IPS DF 6.9 (cell line): Measurements from ENCODE around the gene SLC28A1.
"Not testable (repeated sequence)": the region's sequence is repeated elsewhere in the genome, so short reads cannot be mapped to it uniquely, and the experiment has no call there.

Experiments
- DNase-seq: peaks from one replicate; pipeline ENCODE4 v3.0.0-alpha.2; 2013; ENCODE audit warnings: low read depth, low spot score
- H3K27ac ChIP-seq: one replicate; pipeline ENCODE4 v1.5.1; 2013; ENCODE audit warnings: low read length, control low read depth
- H3K27me3 ChIP-seq: 2 replicates; pipeline ENCODE4 v1.6.1; 2013; ENCODE audit warnings: mild to moderate bottlenecking, low read length; ENCODE audit not compliant: control insufficient read depth, insufficient read depth
- H3K36me3 ChIP-seq: 2 replicates; pipeline ENCODE4 v1.6.1; 2013; ENCODE audit warnings: low read length; ENCODE audit not compliant: control insufficient read depth, insufficient read depth
- H3K4me1 ChIP-seq: 2 replicates; pipeline ENCODE4 v1.6.1; 2013; ENCODE audit warnings: low read length; ENCODE audit not compliant: control insufficient read depth, insufficient read depth
- H3K4me3 ChIP-seq: 2 replicates; pipeline ENCODE4 v1.5.1; 2013; ENCODE audit warnings: mild to moderate bottlenecking, low read length
- H3K9me3 ChIP-seq: 2 replicates; pipeline ENCODE4 v1.6.1; 2013; ENCODE audit warnings: low read length, inconsistent platforms; ENCODE audit not compliant: control insufficient read depth, insufficient read depth
- WGBS: extraction: QIAGEN DNeasy Blood & Tissue Kit; methylation state at CpG from one replicate; pipeline ENCODE4 v1.1.7; 2013; ENCODE audit warnings: mixed read lengths, missing lambda C conversion rate; ENCODE audit not compliant: insufficient read length, insufficient coverage; 5-methylcytosine and 5-hydroxymethylcytosine counted together

Gene SLC28A1

DNA sequence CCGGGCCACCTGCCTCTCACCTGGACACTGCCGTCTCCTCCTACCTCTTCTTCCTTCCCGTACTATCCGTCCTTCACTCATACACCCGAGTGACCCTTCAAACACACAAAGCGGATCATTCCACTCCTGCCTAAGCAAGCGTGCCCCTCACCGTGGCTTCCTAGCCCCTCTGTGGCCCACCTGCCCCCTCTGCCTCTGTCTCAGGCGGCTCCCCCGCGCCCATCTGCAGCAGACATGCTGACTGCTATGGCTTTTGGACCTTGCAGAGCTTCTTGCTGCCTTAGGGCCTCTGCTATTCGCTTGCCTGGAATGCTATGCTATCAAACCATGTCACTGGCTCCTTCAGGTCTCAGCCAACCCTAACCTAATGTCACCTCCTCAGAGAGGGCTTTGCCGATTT is 38.1 kb downstream of the SLC28A1 start:
- 100% methylated on average over 4 of the region's 13 CpGs for WGBS
- no peaks in the 10 kb centered on the region for H3K36me3 ChIP-seq
- H3K27me3 ChIP-seq, result no peaks in the 10 kb centered on the region
- H3K27ac ChIP-seq, result no peak overlapping the region
- no peak overlapping the region for H3K4me3 ChIP-seq
- no peak for DNase-seq
- no peaks in the 10 kb centered on the region for H3K4me1 ChIP-seq
- no peaks in the 10 kb centered on the region for H3K9me3 ChIP-seq

DNA sequence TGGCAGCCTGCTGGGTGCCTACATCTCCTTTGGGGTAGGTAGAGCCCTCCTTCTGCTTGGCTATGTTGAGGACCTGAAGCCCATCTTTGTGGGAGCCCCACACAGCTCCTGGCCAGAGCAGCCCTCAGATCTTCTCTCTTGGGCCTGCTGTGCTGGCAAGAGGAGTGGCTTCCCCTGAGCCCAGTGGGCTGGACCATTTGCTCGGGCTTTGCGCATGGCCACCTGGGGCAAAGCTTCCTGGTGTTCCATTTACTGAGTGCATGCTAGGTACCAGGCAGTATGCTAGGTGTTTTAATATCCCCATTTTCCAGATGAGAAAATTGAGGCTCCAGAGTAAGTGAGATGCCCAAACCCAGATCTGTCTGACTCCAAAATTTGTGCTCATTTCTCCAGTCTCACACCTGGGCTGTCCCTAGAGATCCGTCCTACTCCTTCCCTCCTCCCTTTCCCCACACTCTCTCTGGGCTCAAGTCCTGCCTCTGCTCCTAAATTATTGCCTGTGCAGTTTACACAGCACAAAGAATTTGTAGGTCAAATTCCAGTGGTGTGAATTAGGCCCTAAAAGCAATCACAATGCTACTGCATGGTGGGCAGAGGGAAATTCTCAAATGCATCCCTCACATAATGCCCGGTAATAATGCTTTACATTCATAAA is 39.7 kb downstream of the SLC28A1 start:
- Histone ChIP-seq H3K9me3 (no peaks in the 10 kb centered on the region), H3K4me1 (no peaks in the 10 kb centered on the region), H3K27me3 (no peaks in the 10 kb centered on the region), H3K36me3 (no peaks in the 10 kb centered on the region), H3K4me3 (no peak overlapping the region), H3K27ac (no peak overlapping the region)
- DNase-seq, result no peak
- WGBS, result no CpG with 5 or more reads among the region's 4 CpGs

DNA sequence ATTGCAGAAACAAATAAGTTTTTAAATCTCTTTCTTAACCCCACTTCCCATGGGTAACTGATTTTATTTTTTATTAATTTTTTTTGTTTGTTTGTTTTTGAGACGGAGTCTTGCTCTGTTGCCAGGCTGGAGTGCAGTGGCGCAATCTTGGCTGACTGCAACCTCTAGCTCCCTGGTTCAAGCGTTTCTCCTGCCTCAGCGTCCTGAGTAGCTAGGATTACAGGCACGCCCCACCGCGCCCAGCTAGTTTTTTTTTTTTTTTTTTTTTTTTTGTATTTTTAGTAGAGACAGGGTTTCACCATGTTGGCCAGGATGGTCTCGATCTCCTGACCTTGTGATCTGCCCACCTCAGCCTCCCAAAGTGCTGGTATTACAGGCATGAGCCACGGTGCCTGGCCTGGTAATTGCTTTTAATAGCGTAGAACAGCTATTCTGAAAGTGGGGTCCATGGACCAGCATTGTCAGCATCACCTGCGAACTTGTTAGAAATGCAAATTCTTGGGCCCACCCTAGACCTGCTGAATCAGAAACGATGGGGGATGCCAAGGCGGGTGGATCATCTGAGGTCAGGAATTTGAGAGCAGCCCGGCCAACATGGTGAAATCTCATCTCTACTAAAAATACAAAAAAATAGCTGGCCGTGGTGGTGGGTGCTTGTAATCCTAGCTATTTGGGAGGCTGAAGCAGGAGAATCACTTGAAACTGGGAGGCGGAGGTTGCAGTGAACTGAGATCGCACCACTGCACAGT is 40.5 kb downstream of the SLC28A1 start:
- not testable (repeated sequence) for H3K4me3 ChIP-seq, H3K27me3 ChIP-seq, H3K9me3 ChIP-seq, H3K27ac ChIP-seq, DNase-seq, H3K36me3 ChIP-seq, H3K4me1 ChIP-seq
- WGBS, result no CpG with 5 or more reads among the region's 17 CpGs

DNA sequence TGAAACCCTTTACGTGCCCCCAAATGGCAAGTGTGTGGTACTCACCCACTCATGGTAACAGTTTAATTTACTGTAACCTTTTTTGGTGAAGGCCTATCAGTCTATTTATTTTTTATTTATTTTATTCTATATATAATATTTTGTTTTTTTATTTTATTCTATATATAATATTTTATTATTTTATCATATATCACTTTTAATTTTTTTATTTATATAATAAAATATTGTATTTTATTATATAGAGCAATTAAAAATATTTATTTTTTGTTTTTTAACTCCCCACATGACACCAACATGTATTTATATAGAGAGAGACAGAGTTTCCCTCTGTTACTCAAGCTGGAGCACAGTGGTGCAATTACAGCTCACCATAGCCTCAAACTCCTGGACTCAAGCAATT is 41.4 kb downstream of the SLC28A1 start:
- no peak overlapping the region for H3K27ac ChIP-seq
- no peaks in the 10 kb centered on the region for H3K27me3 ChIP-seq
- H3K4me1 ChIP-seq, result no peaks in the 10 kb centered on the region
- no peak overlapping the region for H3K4me3 ChIP-seq
- no peak for DNase-seq
- H3K9me3 ChIP-seq, result no peaks in the 10 kb centered on the region
- no CpG with 5 or more reads among the region's 1 CpG for WGBS
- no peaks in the 10 kb centered on the region for H3K36me3 ChIP-seq

DNA sequence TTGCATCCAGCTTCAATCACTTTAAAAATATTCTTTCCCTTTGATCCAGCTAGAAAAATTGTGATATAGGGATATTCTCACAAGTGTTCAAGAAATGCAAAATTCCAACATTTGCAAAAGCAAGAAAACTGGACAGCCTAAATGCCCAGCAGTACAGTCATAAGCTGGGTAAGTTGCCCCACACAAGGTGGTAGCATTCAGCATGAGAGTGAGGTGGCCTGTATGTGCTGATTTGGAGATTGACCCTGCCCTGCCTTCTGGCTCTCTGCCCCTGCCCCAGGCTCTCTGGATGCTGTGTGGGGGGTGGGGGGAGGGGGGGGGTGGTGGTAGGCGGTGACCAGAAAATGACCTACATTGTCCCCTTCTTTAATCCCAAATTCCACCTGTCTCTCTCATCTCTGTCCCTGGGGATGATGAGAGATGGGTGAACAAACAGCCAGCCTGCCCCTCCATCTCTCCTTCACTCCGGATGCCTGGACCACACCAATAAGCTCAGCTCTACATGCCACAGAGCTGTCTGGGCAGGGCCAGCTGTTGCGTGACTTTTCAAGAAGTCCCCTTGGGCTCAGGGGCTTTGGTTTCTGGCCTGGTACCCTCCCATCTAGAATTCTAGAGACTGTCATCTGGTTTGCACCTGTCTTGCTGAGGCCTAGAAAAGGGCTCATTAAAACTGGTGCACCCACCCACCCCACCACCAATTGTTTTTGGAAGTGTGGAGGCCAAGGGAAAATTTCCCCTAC is 42.2 kb downstream of the SLC28A1 start:
- Histone ChIP-seq H3K9me3 (no peaks in the 10 kb centered on the region), H3K27me3 (no peaks in the 10 kb centered on the region), H3K4me3 (no peak overlapping the region), H3K4me1 (no peaks in the 10 kb centered on the region), H3K27ac (no peak overlapping the region), H3K36me3 (no peaks in the 10 kb centered on the region)
- DNase-seq, result no peak
- no CpG with 5 or more reads among the region's 3 CpGs for WGBS

DNA sequence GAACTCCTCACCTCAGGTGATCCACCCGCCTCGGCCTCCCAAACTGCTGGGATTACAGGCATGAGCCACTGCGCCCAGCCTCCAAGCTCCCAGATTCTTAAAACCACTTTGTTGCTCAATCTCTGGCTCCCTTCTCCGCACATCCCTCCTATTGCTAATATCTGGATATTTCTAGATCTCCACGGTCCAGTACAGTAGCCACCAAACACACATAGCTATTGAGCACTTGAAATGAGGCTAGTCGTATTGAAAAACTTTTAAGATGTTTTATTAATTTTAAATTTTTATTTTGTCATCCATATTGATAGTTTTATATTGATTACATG is 44.3 kb downstream of the SLC28A1 start:
- no CpG with 5 or more reads among the region's 6 CpGs for WGBS
- Histone ChIP-seq H3K27ac (no peak overlapping the region), H3K4me1 (no peaks in the 10 kb centered on the region), H3K9me3 (no peaks in the 10 kb centered on the region), H3K27me3 (no peaks in the 10 kb centered on the region), H3K36me3 (no peaks in the 10 kb centered on the region), H3K4me3 (no peak overlapping the region)
- DNase-seq, result no peak

DNA sequence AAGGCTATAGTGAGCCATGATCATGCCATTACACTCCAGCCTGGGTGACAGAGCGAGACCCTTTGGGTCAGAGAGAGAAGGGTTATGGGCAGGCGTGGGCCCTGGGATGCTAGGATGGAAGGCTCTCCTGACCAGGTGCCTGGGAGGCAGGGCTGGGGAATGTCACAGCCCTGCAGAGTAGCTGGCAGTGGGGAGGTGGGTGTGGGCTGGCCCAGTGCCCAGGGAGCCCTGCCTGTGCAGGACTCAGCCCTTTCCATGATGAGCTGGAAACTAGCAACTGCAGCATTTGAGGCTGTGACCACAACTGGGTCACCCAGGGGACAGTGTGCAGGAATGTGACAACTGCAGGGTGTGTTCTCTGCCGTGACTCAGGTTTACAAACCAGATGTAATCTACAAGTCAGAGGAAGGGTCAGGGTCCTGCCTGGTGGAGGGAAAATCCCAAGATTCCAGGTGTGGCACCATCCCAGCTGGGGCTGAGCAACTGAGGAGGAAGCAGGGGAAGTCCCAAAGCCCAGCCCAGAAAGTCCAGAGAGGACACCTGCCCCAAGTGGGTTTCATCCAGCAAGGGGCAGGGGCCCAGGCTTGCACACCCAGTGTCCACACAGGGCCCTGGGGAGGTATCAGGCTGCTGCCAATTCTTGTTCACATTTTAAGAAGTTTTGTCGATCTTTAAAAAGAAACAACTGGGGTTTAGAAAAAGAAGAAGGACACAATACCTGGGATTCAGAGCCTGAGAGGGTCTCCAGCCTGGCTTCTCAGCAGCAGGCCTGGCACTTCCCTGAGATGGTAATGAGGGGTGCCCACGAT is 45.5 kb downstream of the SLC28A1 start:
- no peak overlapping the region for H3K27ac ChIP-seq
- H3K4me3 ChIP-seq, result no peak overlapping the region
- WGBS, result no CpG with 5 or more reads among the region's 5 CpGs
- no peak for DNase-seq
- no peaks in the 10 kb centered on the region for H3K27me3 ChIP-seq
- no peaks in the 10 kb centered on the region for H3K36me3 ChIP-seq
- no peaks in the 10 kb centered on the region for H3K4me1 ChIP-seq
- no peaks in the 10 kb centered on the region for H3K9me3 ChIP-seq

DNA sequence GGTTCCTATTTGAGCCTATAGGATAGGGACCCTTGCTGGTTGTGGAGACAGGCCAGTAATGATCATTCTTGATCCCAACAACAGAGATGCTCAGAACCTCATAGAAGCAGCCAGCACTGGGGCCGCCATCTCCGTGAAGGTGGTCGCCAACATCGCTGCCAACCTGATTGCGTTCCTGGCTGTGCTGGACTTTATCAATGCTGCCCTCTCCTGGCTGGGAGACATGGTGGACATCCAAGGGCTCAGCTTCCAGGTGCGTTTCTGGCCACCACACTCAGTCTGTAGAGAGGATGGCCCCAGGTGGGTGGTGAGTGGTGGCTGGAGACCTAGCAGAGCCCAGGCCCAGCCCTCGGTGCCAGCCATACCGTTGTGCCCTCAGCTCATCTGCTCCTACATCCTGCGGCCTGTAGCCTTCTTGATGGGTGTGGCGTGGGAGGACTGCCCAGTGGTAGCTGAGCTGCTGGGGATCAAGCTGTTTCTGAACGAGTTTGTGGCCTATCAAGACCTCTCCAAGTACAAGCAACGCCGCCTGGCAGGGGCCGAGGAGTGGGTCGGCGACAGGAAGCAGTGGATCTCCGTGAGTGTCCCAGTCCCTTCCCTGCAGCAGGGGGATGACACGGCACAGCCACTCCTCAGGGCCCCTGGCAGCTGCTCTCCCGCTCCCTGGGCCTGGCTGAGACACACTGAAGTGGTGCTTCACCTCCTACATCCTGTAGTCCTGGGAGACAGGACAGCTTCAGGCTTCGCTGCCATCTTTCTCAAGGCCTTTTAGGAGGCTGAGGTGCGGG is 50.7 kb downstream of the SLC28A1 start:
- Histone ChIP-seq H3K36me3 (no peaks in the 10 kb centered on the region), H3K27me3 (no peaks in the 10 kb centered on the region; the same call in 1 of the 2 replicates), H3K9me3 (no peaks in the 10 kb centered on the region), H3K27ac (no peak overlapping the region), H3K4me1 (no peaks in the 10 kb centered on the region), H3K4me3 (no peak overlapping the region)
- DNase-seq, result peak; percentile 25
- WGBS, result no CpG with 5 or more reads among the region's 21 CpGs

DNA sequence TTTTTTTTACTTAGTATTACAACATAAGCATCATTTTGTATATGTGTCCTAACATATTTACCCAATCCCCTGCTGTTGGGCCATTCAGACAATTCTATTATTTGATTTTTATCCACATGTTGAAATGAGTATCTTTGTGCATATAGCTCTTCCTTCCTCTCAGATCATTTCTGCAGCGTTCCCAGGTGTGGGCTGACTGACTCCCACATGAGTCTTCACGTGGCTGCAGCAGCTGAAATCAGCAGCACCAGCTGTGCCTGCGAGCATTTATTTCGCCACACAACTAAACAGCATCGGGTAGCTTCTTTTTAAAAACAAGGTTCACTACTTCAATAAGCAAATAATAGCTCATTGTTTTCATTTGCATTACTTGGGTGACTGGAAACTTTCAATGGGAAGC is 52.7 kb downstream of the SLC28A1 start:
- no peaks in the 10 kb centered on the region for H3K9me3 ChIP-seq
- H3K4me1 ChIP-seq, result no peaks in the 10 kb centered on the region
- H3K36me3 ChIP-seq, result no peaks in the 10 kb centered on the region
- H3K27ac ChIP-seq, result no peak overlapping the region
- no peaks in the 10 kb centered on the region; the same call in 1 of the 2 replicates for H3K27me3 ChIP-seq
- H3K4me3 ChIP-seq, result no peak overlapping the region
- no CpG with 5 or more reads among the region's 5 CpGs for WGBS
- no peak for DNase-seq
